Measurements from ENCODE around the gene CHID1. TPM values are rescaled to one million over a fixed set of nuclear protein-coding genes. Genes with fewer than 3 reads are reported as not detected.

Gene CHID1
- total and polyA plus RNA-seq, 2 of the 8 experiments (the other 6 are each of a cell fraction or from before 2014, with no cell fraction given): 81.2 to 88.5 TPM

DNA sequence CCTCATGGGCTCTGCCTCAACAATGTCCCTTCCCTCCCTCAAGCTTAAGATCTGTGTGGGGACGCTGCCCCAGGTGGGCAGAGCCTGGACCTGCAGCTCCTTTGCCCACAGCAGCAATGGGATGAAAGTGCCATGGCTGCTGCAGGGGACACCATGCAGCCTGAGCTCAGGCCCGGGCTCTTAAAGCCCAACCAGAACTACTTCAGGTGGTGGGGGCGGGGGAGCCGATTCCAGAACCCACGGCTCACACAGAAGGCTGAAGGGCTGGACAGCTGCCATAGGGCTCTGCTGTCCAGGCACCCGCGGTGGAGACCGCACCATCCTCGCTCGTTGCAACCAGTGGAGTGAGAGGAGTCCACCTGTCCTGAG, 12.5 kb downstream of the CHID1 start:
- Histone ChIP-seq H3K4me3 (ENCODE audit: extremely low read depth in 1 of 4, insufficient read depth in 2 of 4, low read depth in 3 of 4, low read length in 4 of 4) (no peak overlapping the region), H3K4me2 (ENCODE audit: insufficient read depth in 1 of 2, low read depth in 2 of 2, low read length in 2 of 2) (no peak overlapping the region), H2AFZ (ENCODE audit: low read length) (no peak overlapping the region), H3K79me1 (ENCODE audit: low read depth, low read length) (no peaks in the 10 kb centered on the region), H4K91ac (replicated peaks; ENCODE audit: insufficient read length, low read length) (no peak overlapping the region), H2AK5ac (ENCODE audit: low read depth, low read length) (no peak overlapping the region), H3K14ac (ENCODE audit: insufficient read length) (no peak overlapping the region), H4K5ac (ENCODE audit: insufficient read length, low read depth, low read length) (no peak overlapping the region), H2BK120ac (replicated peaks; ENCODE audit: low read depth, low read length) (no peak overlapping the region), H4K20me1 (replicated peaks in 1 of 2; ENCODE audit: control insufficient read depth in 1 of 2, insufficient read depth in 2 of 2, low read length in 2 of 2) (peaks cover 11 to 25% of the 10 kb centered on the region in 2 experiments), H3K27ac (ENCODE audit: low read depth, low read length) (no peak overlapping the region; the same call in 1 of the 2 replicates), H3K36me3 (ENCODE audit: control insufficient read depth in 2 of 4, insufficient read depth in 4 of 4, low read length in 3 of 4) (peaks cover 25 to 42% (median 33%) of the 10 kb centered on the region in 4 experiments), H3K18ac (ENCODE audit: extremely low read depth, low read length) (no peak overlapping the region), H3K27me3 (replicated peaks in 1 of 4; ENCODE audit: control insufficient read depth in 3 of 4, extremely low read depth in 1 of 4, insufficient read depth in 3 of 4, low read length in 3 of 4) (no peaks in the 10 kb centered on the region), H2BK15ac (ENCODE audit: low read length) (no peak overlapping the region), H3K56ac (replicated peaks; ENCODE audit: insufficient read length, low read depth, low read length) (no peak overlapping the region), H2BK12ac (ENCODE audit: low read depth, low read length) (no peak overlapping the region), H3K23ac (ENCODE audit: insufficient read length) (no peak overlapping the region), H2BK20ac (ENCODE audit: low read length) (no peak overlapping the region), H4K8ac (ENCODE audit: extremely low read depth, insufficient read depth, low read length) (no peak overlapping the region; the same call in 1 of the 2 replicates), H3K4me1 (replicated peaks in 1 of 4; ENCODE audit: control insufficient read depth in 3 of 4, insufficient read depth in 4 of 4, low read length in 3 of 4) (no peaks in the 10 kb centered on the region; a peak in 2 of 7 replicates), H3K23me2 (ENCODE audit: low read depth, low read length) (no peaks in the 10 kb centered on the region), H3K9ac (replicated peaks in 1 of 4; ENCODE audit: extremely low read depth in 1 of 4, low read depth in 3 of 4, low read length in 3 of 4) (no peak overlapping the region), H3K9me3 (ENCODE audit: insufficient read depth in 2 of 2, low read depth in 1 of 2, low read length in 1 of 2) (no peaks in the 10 kb centered on the region), H2BK5ac (ENCODE audit: low read depth, low read length) (no peak overlapping the region), H3K79me2 (ENCODE audit: control insufficient read depth in 1 of 2, insufficient read depth in 2 of 2, low read length in 2 of 2) (no peaks in the 10 kb centered on the region), H3K4ac (replicated peaks; ENCODE audit: insufficient read length, low read depth, low read length) (no peak overlapping the region)
- POLR2A ChIA-PET (ENCODE audit: partially characterized antibody): interaction anchor here (0.8 to 1.9 kb wide), 7 partner anchors 12 to 153 kb away, joined by 3 to 5 read pairs (median 3); partner anchors contain the start of genes CHID1, POLR2L and TSPAN4
- TF ChIP-seq, protein P1, sequence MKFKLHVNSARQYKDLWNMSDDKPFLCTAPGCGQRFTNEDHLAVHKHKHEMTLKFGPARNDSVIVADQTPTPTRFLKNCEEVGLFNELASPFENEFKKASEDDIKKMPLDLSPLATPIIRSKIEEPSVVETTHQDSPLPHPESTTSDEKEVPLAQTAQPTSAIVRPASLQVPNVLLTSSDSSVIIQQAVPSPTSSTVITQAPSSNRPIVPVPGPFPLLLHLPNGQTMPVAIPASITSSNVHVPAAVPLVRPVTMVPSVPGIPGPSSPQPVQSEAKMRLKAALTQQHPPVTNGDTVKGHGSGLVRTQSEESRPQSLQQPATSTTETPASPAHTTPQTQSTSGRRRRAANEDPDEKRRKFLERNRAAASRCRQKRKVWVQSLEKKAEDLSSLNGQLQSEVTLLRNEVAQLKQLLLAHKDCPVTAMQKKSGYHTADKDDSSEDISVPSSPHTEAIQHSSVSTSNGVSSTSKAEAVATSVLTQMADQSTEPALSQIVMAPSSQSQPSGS (IDR thresholded peaks at IDR 0.05; ENCODE audit: low read length): no peak
- TF ChIP-seq EZH2 (IDR thresholded peaks at IDR 0.05; ENCODE audit: low read depth, low read length, severe bottlenecking): no peak
- TF ChIP-seq, protein P2, sequence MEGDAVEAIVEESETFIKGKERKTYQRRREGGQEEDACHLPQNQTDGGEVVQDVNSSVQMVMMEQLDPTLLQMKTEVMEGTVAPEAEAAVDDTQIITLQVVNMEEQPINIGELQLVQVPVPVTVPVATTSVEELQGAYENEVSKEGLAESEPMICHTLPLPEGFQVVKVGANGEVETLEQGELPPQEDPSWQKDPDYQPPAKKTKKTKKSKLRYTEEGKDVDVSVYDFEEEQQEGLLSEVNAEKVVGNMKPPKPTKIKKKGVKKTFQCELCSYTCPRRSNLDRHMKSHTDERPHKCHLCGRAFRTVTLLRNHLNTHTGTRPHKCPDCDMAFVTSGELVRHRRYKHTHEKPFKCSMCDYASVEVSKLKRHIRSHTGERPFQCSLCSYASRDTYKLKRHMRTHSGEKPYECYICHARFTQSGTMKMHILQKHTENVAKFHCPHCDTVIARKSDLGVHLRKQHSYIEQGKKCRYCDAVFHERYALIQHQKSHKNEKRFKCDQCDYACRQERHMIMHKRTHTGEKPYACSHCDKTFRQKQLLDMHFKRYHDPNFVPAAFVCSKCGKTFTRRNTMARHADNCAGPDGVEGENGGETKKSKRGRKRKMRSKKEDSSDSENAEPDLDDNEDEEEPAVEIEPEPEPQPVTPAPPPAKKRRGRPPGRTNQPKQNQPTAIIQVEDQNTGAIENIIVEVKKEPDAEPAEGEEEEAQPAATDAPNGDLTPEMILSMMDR (IDR thresholded peaks at IDR 0.05; ENCODE audit: control extremely low read depth in 1 of 3, insufficient read depth in 1 of 3, low read depth in 1 of 3, low read length in 3 of 3): peak in 2 of 3 experiments; percentile 46 to 75; a peak in 2 of 4 replicates
- peak; percentile 52 to 70; a peak in 3 of 4 replicates for TF ChIP-seq RAD21 (IDR thresholded peaks at IDR 0.05 in 1 of 2, conservative IDR thresholded peaks at IDR 0.05 in 1 of 2; ENCODE audit: low read depth in 2 of 2, low read length in 2 of 2)
- 93% methylated on average over 10 of the region's 10 CpGs; no CpG with 5 or more reads in 1 of the 2 experiments for WGBS, 2 experiments (ENCODE audit: extremely low coverage in 1 of 2, insufficient coverage in 1 of 2, insufficient read length in 1 of 2, insufficient replicate concordance in 2 of 2, low coverage in 1 of 2, low lambda C conversion rate in 2 of 2, missing lambda C conversion rate in 1 of 2)
- FAIRE-seq (no peak), DNase-seq (ENCODE audit: low read depth in 1 of 2, low spot score in 2 of 2) (no peak)
- CTCF ChIA-PET (ENCODE audit: partially characterized antibody): interaction anchor here (0.7 to 3.4 kb wide), 47 partner anchors 10 to 213 kb away, joined by 3 to 25 read pairs (median 4); partner anchors contain the start of genes MUC2, POLR2L and TSPAN4
